ENCODE data around the gene GPR15LG.

GRCh38 chr10:84176836-84177474 lies 3.4 kb downstream of the GPR15LG start:
- no peak for TF ChIP-seq POLR2A (IDR thresholded peaks at IDR 0.05; ENCODE audit: low read depth)
- TF ChIP-seq POLR2AphosphoS5 (IDR thresholded peaks at IDR 0.05), result no peak

All from esophagus muscularis mucosa (tissue), 2 donors.